ENCODE data around the gene SMIM35.

Gene SMIM35

GRCh38 chr11:118056806-118057205, 30.0 kb downstream of the SMIM35 start:
- no peak for DNase-seq

GRCh38 chr11:118055966-118056365, 30.8 kb downstream of the SMIM35 start:
- no peak for DNase-seq

DNA sequence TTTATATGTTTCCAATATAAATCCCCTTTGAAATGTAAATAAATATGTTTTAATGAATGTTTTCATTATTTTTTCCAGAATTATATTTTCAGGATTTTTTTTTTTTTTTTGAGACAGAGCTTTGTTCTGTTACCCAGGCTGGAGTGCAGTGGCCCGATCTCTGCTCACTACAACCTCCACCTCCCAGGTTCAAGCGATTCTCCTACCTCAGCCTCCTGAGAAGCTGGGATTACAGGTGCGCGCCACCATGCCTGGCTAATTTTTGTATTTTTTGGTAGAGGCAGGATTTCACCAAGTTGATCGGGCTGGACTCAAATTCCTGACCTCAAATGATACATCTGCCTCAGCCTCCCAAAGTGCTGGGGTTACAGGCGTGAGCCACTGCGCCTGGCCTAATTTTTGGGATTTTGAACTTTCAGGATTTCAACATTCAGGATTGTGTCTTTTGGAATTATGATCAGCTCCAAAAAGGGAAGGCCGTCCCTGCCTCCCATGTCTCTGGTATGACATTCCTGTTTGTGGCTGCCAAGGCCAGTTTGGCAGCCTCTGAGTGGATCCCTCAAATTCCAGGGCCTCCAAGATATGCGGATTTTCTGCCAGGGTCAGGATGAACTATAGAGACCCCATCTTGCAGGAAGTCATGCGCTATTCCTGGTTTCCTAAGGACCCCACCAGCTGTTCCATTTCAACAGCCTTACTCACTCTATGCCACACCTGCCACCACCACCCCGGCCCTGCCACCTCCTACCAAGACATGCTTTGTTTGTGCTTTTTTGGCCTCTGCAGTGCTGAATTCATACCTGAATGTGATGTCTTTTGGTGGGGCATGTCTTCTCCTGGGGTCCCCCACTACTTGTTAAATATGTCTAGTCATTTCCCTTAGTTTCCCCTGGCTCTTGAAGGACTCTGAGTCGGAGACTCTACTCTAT, 31.8 kb downstream of the SMIM35 start:
- DNase-seq, result no peak

DNA sequence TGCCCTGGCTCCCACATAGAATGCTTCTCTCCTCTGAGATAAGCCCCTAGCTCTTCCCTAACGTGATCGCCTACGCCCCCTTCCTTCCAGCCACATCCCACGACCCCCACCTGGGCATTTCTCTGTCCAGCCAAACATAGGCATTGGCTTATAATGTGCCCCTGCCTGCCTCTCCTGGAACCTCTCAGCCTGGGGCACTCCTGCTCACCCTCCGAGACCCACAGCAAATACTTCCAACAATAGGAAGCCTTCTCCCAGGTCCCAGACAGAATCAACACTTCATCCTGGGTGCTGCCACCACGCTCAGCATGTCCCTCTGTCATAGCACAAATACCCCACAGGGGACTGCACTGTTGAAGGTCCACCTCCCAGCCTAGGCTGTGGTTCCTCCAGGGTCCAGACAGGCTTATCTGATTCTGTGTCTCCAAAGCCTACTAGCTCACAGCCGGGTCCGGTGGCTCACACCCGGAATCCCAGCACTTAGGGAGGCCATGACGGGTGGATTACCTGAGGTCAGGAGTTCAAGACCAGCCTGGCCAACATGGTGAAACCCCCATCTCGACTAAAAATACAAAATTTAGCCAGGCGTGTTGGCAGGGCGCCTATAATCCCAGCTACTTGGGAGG, 34.1 kb downstream of the SMIM35 start:
- no peak for DNase-seq

DNA sequence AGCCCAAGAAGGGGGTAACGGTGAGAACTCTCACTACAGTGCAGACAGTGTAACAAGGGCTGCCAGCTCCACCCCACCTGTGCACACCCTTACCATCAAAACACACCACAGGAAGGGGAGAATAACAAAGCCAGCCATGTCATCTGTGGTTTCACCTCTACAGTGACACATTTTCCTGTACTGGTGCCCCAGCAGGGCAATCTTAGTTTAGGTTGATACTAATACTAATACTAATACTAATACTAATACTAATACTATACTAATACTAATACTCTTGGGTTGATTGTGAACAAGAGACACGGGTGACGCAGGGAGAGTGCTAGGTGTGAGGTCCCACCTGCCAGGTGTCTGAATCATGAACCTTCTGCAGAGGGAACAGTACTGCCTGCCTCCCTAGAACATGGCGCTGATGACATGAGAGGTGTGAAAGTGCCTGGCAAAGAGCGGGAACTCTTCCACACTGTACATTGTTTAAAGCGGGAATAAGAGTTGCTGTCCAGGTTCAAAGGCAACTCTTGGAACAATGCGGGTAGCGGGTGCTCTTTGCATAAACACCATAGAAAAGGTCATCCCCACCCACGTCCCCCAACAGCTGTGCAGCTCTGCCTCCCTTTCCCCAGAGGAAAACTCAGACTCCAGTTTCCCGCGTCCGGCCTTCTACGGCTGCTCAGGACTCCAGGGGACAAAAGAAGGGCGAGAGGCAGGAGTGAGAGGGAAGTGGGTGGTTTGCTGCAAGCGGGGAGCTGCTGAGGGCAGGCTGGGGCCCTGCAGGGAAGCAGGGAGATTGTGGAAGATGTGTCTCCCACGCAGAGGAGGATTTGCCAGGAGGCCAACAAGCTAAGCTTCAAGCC, 34.9 kb downstream of the SMIM35 start:
- DNase-seq, result peak; percentile 50 to 65

DNA sequence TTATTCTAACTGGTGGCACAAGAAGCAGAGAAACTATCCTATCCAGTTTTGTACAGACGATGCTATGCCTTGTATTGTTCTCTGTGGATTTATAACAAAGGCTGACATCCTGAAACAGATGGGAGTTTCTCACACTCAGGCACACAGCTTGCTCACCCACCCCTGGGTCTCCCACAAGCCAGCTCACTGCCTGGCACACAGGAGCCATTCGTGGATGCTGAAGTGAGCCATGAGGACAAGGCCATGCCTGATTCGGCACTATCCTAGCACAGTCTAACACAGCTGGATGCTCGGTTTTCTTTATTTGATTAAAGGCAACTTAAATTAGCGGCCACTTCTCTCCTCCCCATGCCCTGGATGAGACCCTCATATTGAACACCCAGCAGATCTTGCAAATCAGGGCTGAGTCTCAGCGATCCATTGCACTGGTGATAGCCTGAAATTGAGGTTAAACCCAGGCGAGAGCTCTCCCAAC, 35.6 kb downstream of the SMIM35 start:
- DNase-seq, result no peak

DNA sequence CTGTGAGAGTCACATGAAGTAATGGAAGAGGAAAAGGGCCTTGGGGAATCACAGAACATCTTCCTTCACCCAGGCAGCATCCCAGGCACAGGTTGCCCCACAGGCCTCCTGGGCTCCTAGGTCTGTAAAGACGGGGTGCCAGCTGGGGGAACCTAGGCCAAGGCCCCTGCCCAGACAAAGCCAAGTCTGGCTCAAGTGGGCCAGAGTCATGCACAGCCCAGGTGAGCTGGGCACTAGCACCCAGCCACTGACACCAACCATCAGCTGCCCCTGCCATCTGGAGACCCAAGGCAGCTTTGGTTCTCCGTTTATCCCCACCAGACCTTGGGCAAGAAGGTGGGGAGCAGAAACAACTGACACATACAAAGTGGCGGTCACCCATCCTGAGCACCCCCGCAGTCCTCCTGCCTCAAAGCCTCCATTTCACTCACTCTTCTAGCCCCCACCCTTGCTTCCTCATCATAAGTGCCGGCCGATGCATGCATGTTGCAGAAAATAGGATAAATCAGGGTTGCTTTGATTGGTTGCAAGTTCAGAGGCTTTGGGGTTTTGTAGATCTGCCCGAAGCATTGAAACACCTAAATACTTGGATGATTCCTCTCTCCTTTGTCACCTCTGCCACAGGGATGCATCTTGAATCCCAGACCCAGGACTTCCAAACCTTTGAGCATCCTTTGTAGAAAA, 36.4 kb downstream of the SMIM35 start:
- no peak for DNase-seq

GRCh38 chr11:118049771-118050170, 37.0 kb downstream of the SMIM35 start:
- no peak for DNase-seq

DNA sequence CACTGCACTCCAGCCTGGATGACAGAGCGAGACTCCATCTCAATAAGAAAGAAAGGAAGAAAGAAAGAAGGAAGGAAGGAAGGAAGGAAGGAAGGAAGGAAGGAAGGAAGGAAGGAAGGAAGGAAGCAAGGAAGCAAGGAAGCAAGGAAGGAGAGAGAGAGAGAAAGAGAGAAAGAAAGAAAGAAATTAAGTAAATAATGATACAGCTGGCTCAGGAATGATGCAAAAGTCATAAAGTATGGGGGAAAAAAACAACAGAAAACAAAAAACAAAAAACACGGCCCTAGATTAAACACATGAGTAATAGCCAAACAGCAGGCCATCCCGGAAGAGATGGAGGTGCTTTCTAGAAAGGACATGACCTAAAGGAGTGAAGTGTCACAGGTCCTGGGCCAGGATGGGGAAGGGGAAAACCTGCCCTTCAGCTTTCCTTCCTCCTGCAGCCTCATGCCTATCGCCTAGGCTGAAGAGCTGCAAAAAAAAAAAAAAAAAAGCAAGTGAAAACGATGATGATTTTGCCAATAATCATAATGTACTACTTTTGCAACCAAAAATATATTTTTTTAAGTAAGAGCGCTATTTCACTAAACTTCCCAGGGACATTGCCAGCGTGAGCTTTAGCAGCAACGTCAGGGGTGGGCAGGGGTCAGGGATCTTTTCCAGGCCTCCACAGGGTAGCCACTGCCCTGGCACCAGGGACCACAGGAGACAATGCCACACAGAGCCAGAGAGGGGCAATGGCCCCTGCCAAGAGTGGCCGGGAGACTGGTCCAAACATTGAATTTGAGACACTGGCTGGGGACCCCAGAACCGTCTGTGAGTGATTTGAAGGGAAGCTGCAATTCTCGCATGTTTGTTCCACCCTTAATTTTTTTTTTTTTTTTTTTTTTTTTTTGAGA, 38.0 kb downstream of the SMIM35 start:
- no peak for DNase-seq

GRCh38 chr11:118047749-118048148, 39.0 kb downstream of the SMIM35 start:
- DNase-seq, result no peak

DNA sequence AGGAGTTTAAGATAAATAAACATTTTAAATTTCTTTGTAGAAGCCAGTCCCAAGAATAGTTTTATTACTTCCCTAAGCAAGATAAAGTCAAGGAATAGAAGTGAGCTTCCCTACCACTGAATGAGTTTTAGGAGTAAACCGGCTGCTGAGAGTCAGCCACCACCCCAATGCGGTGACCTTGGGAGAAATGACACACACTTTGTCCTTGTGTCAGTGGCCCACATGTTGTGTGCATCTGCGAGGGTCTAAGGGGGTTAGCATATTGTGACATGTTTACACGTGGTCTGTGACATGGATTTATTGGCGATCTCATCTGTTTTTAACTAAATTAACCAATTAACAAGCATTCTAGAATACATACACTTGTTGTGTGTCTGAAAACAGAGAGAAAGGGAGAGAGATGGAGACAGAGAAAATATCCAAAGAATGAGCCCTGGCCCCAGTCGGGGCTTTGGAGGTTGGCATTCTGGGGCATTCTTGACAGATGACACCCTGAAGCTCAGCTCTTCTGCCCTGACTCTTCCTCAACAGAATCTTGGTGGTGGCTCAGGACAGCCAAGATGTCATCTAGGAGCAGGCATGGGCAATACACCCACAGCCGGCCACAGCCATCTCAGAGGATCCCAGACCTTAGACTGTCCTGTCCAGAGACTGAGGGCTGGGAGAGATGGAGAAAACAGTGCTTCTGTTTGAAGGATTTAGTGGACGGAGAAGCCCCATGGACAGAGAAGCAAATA, 39.6 kb downstream of the SMIM35 start:
- DNase-seq, result peak in 1 of 2 donors; percentile 24

GRCh38 chr11:118046051-118046963, 40.5 kb downstream of the SMIM35 start:
- DNase-seq, result no peak

- no peak for DNase-seq
Observed at GRCh38 chr11:118045191-118045590, 41.6 kb downstream of the SMIM35 start.

GRCh38 chr11:118042796-118043195, 44.0 kb downstream of the SMIM35 start:
- DNase-seq, result no peak

GRCh38 chr11:118042141-118042540, 44.6 kb downstream of the SMIM35 start:
- DNase-seq, result no peak

- DNase-seq, result no peak
Observed at GRCh38 chr11:118033443-118033842, 53.3 kb downstream of the SMIM35 start.

DNA sequence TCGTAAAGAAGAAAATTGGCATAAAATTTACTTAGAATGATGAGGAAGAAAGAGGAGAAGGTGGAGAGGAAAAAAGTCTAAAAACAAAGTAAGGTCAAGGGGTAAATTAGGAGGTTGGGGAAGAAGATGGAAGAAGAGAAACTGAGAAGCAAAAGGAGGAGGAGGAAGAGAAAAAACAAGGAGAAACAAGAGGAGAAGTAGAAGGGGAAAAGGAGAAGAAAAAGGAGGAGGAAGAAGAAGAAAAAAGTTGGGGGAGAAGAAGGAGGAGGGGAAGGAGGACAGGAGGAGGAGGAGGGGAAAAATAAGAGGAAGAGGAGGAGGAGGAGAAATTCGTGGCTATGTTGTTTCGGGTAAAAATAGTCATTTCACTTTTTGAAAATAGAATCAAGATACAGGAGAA, 58.1 kb downstream of the SMIM35 start:
- DNase-seq, result no peak

DNA sequence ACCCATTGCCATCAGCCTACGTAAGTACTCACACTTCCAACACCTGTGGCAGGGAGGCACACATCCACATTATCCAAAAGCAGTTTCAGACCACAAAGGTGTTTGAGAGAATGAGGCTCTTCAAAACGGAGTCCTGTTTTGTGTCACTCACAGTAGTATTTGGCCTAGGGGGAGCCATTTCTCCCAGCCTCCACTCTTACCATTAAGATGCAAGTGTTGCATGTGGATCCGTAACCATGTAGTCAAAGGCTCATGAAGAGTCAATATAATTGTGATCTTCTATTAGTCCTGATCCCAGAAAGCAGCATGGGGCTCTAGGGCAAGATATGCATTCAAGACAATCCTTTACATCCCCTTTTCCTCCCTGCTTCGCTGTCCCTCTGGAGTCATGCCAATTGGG, 59.1 kb downstream of the SMIM35 start:
- no peak for DNase-seq

- no peak for DNase-seq
Observed at GRCh38 chr11:118021146-118021545, 65.6 kb downstream of the SMIM35 start.

GRCh38 chr11:118018401-118018800, 68.4 kb downstream of the SMIM35 start:
- DNase-seq, result no peak
